Measurements from ENCODE around the gene PDXDC1. TPM values are rescaled to one million over a fixed set of nuclear protein-coding genes. Genes with fewer than 3 reads are reported as not detected.

PDXDC1 gene
- total RNA-seq, 1 donor from 2014 or later, result 107 TPM

DNA sequence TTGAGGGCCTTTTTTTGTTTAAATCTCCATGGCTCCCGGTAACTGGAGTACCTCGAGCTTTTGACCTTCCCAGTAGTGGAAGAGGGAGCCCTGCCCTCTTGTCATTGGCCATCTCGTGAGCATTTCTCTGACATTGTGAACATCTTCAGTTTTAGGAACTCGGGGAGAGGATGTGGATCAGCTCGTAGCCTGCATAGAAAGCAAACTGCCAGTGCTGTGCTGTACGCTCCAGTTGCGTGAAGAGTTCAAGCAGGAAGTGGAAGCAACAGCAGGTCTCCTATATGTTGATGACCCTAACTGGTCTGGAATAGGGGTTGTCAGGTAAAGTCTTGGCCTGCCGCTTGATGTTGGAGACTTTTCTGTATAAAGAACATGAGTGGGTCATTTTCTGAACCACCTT, 56.8 kb downstream of the PDXDC1 start:
- Mint-ChIP-seq H3K4me1 (ENCODE audit: unreplicated experiment) (peaks cover 15% of the 10 kb centered on the region), H3K27ac (ENCODE audit: unreplicated experiment) (peak overlapping the region; percentile 5), H3K36me3 (ENCODE audit: unreplicated experiment) (peaks cover 65% of the 10 kb centered on the region), H3K27me3 (ENCODE audit: unreplicated experiment) (no peaks in the 10 kb centered on the region), H3K4me3 (ENCODE audit: unreplicated experiment) (no peak overlapping the region), H3K9me3 (ENCODE audit: unreplicated experiment) (no peaks in the 10 kb centered on the region)
- DNase-seq (ENCODE audit: extremely low spot score, unreplicated experiment), result no peak
- no peak for TF ChIP-seq CTCF (IDR thresholded peaks at IDR 0.05)

DNA sequence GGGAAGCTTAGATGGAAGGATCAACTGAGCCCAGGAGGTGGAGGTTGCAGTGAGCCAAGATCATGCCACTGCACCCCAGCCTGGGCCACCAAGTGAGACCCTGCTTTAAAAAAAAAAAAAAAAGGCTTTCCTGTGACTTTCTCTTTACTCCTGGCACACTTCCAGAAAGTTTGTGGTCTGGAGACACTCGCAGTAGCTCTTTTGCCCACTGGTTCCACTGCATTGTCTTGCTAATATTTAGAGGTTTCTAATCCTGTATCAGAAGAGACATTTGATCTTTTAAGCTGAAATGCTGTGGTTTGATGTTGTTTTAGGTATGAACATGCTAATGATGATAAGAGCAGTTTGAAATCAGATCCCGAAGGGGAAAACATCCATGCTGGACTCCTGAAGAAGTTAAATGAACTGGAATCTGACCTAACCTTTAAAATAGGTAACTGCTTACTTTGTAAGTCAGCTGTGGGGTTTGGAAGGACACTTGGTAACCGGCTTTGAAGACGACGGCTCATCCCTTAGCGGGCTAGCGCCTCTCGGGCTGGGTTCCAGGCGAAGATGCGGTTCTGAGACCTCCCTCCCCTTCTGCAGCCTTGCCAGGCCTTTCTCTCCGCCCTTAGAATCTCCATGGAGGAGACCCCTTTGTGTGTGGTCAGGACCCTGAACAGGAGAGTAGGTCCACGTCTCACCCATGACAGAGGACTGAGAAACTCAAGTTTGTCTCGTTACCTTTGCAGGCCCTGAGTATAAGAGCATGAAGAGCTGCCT, 57.9 kb downstream of the PDXDC1 start:
- no peak for TF ChIP-seq CTCF (IDR thresholded peaks at IDR 0.05)
- no peaks in the 10 kb centered on the region for H3K27me3 Mint-ChIP-seq (ENCODE audit: unreplicated experiment)
- no peak for DNase-seq (ENCODE audit: extremely low spot score, unreplicated experiment)
- no peak overlapping the region for H3K27ac Mint-ChIP-seq (ENCODE audit: unreplicated experiment)
- H3K36me3 Mint-ChIP-seq (ENCODE audit: unreplicated experiment), result peaks cover 72% of the 10 kb centered on the region
- H3K4me3 Mint-ChIP-seq (ENCODE audit: unreplicated experiment), result no peak overlapping the region
- no peaks in the 10 kb centered on the region for H3K9me3 Mint-ChIP-seq (ENCODE audit: unreplicated experiment)
- H3K4me1 Mint-ChIP-seq (ENCODE audit: unreplicated experiment), result peaks cover 15% of the 10 kb centered on the region

DNA sequence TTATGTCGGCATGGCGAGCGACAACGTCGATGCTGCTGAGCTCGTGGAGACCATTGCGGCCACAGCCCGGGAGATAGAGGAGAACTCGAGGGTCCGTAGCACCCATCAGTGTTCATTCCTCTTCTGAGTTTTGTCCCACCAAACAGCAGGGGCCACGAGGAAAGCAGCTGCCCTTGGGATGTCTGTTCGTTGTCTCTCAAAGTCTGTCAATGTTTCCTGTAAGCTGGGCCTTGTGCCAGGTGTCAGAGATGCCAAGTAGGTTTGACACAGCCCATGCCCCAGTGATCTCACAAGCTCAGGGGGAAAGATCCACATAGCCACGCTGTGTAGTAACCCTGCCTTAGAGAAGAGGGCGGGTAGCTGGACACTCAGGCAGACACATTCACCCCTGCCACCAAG, 58.5 kb downstream of the PDXDC1 start:
- no peak for DNase-seq (ENCODE audit: extremely low spot score, unreplicated experiment)
- H3K36me3 Mint-ChIP-seq (ENCODE audit: unreplicated experiment), result peaks cover 72% of the 10 kb centered on the region
- no peak overlapping the region for H3K4me3 Mint-ChIP-seq (ENCODE audit: unreplicated experiment)
- H3K4me1 Mint-ChIP-seq (ENCODE audit: unreplicated experiment), result peaks cover 11% of the 10 kb centered on the region
- H3K27me3 Mint-ChIP-seq (ENCODE audit: unreplicated experiment), result no peaks in the 10 kb centered on the region
- H3K9me3 Mint-ChIP-seq (ENCODE audit: unreplicated experiment), result no peaks in the 10 kb centered on the region
- peak overlapping the region; percentile 41 for H3K27ac Mint-ChIP-seq (ENCODE audit: unreplicated experiment)
- TF ChIP-seq CTCF (IDR thresholded peaks at IDR 0.05), result no peak

GRCh38 chr16:15034266-15035162, 59.7 kb downstream of the PDXDC1 start:
- no peak for DNase-seq (ENCODE audit: extremely low spot score, unreplicated experiment)
- Mint-ChIP-seq H3K4me1 (ENCODE audit: unreplicated experiment) (peaks cover 2% of the 10 kb centered on the region), H3K27ac (ENCODE audit: unreplicated experiment) (no peak overlapping the region), H3K36me3 (ENCODE audit: unreplicated experiment) (peaks cover 70% of the 10 kb centered on the region), H3K27me3 (ENCODE audit: unreplicated experiment) (no peaks in the 10 kb centered on the region), H3K9me3 (ENCODE audit: unreplicated experiment) (no peaks in the 10 kb centered on the region), H3K4me3 (ENCODE audit: unreplicated experiment) (no peak overlapping the region)
- TF ChIP-seq CTCF (IDR thresholded peaks at IDR 0.05), result no peak

- Mint-ChIP-seq H3K36me3 (ENCODE audit: unreplicated experiment) (peaks cover 74% of the 10 kb centered on the region), H3K27me3 (ENCODE audit: unreplicated experiment) (no peaks in the 10 kb centered on the region), H3K4me3 (ENCODE audit: unreplicated experiment) (no peak overlapping the region), H3K27ac (ENCODE audit: unreplicated experiment) (no peak overlapping the region), H3K4me1 (ENCODE audit: unreplicated experiment) (no peaks in the 10 kb centered on the region), H3K9me3 (ENCODE audit: unreplicated experiment) (no peaks in the 10 kb centered on the region)
- no peak for DNase-seq (ENCODE audit: extremely low spot score, unreplicated experiment)
- no peak for TF ChIP-seq CTCF (IDR thresholded peaks at IDR 0.05)
These were observed 60.4 kb downstream of the PDXDC1 start for GRCh38 chr16:15035163-15035729.
